NK-92 treated with Interleukin-12 subunit alpha and Interleukin-12 subunit beta, amount 100 ng/mL, for 24 hours (cell line): Measurements from ENCODE around the gene ERMARD.

ENCODE experiments used
- DNase-seq: peaks from one replicate; lab custom pipeline; 2025; lab: John Stamatoyannopoulos, UW

Gene ERMARD

GRCh38 chr6:169738204-169738975 lies 13.0 kb upstream of the ERMARD start:
- no peak for DNase-seq

- no peak for DNase-seq
These were observed 12.4 kb upstream of the ERMARD start for GRCh38 chr6:169738976-169739529.

GRCh38 chr6:169741344-169741743 lies 10.1 kb upstream of the ERMARD start:
- no peak for DNase-seq

GRCh38 chr6:169745405-169745804 lies 6.0 kb upstream of the ERMARD start:
- DNase-seq, result no peak

- no peak for DNase-seq
These were observed 4.9 kb upstream of the ERMARD start for GRCh38 chr6:169746556-169746955.

DNA sequence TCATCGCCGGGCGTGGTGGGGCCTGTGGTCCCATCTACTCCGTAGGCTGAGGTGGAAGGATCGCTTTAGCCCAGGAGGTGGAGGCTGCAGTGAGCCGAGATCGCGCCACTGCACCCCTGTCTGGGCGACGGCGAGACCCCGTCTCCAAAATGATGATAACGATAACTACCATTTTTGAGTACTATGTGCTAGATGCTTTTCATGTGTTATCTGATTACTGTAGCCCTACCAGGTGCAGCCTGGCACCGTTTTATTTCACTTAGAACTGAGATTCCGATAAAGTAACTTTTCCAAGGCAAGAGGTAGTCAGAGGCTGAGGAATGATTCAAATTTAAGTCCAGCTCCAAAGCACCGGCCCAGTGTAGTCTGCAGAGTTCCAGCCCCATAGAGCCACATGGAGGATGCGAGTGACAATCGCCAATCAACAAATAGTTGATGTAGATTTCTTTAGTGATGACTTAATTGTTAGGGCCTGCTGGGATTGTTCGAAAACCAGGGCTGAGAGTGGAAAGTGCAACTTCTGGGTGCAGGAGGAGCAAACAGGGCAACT lies 727 bp downstream of the ERMARD start:
- DNase-seq, result no peak

DNA sequence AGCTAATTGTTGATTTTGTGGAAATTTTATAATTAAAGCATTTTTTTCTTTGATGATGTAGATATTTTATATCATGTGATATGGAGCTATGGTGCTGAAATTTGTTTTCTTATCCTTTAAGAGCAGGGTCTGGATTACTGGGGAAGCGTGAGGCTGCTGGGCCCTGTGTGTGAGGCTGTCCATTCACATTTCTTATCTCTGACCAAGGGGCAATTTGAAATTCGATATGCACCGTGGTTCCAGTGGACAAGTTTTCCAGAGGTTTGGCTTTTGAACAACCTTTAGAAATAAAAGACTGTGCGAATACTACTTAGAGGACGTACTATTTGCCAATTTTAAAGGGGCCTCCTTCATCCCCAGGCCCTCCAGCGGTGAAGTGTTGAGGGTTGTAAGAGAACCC lies 3.7 kb downstream of the ERMARD start:
- no peak for DNase-seq

- DNase-seq, result no peak
These were observed 11.9 kb downstream of the ERMARD start for GRCh38 chr6:169763308-169763707.

DNA sequence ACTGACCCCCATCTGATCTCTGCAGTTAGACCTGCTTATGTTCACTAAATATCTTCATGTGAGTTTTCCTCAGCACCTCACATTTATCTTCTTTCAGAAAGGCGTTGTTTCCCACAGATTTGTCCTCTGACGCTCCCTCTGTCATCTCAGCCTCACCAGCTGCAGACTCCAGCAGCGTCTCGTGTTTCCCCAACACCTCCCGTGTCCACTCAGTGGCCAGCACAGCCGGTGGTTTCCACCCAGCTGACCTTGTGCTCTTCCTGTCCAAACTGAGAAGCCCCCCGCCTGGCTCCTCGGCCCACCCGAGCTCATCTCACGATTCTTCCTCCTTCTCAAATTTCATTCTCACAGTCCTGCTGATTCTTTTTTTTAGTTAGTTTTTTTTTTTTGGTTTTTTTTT lies 12.5 kb downstream of the ERMARD start:
- no peak for DNase-seq

- peak; percentile 26 for DNase-seq
These were observed 14.4 kb downstream of the ERMARD start for GRCh38 chr6:169765789-169766188.

DNA sequence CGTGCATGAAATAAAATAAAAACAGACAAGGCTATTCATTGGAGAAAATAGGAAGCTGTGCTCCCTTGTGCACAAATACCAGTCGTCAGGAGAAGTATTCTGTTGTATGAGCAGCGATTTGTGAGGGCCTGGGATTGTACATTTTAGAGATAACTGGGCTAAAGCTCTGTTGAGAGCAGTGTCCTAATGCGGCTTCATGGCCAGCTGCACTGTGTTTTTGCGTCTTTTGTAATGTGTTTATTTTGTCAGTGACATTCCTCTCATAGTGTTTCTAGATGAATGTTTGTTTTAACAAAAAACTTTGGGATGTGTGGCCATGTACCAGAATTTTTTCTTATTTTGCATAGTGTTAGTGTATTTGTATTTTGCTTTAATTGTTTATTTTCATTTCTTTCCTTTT lies 14.8 kb downstream of the ERMARD start:
- no peak for DNase-seq

DNA sequence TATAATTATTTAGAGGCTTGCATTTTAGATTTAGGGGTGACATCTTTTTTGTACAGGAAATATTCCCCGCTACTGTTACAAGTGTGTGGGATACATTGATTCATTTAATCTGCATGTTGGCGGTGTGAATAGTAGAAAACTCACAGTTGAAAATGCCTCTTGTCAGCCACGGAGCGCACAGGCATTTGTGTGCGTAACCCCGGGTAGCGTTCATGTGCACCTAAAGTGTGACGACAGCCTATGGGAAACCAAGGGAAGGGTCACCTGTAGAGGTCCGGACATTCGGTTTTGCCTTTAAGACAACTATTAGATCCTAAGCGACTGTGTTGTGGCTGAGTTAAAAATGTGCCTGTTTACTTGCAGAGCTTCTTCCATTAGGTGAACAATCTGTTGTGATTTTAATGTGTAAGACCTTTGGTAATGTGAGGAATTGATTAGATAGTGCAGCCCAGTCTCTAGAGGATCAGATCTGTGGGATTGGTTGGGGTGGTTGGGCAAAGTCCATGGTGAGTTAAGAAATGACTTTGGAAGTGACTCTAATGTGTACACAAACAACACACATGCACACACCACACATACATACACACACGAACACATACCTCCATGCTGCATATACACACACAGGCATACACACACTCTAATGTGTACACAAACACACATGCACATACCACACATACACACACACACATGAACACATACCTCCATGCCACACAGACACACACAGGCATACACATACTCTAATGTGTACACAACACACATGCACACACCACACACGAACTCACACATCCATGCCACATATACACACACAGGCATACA lies 15.7 kb downstream of the ERMARD start:
- no peak for DNase-seq

DNA sequence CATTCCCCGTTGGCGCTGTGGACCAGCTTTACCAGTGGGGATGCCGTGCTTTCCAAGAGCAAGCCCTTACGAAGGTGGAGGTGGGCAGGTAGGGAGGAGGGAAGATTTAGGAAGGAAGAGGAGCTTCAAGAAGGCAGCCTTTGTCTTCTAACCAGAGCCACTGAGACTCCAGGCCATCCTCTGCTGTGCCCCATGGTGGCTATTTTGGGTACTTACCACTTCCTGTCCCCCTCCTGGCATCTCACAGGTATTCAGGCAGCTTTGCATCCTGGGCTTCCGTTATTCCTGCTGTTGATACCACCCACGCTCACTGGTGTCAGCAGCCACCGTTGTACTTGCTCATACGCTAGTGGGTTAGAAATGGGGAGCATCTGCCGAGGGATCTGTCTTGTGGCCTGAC lies 22.9 kb downstream of the ERMARD start:
- no peak for DNase-seq

GRCh38 chr6:169775321-169775720 lies 23.9 kb downstream of the ERMARD start:
- DNase-seq, result no peak

DNA sequence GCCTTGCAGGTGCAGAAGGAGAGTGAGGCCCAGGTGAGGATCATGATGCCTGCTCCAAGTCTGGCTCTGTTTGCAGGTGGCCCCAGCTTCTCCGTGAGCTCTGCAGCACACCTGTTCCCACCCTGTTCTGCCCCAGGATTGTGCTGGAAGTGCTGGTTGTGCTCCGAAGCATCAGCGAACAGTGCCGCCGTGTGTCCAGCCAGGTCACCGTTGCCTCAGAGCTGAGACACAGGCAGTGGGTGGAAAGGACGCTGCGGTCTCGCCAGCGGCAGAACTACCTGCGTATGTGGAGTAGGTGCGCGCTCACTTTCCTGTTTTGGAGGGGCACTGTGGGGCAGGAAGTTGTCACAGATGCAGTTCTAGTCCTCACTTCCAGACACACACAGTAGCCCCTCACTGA lies 25.0 kb downstream of the ERMARD start:
- no peak for DNase-seq

DNA sequence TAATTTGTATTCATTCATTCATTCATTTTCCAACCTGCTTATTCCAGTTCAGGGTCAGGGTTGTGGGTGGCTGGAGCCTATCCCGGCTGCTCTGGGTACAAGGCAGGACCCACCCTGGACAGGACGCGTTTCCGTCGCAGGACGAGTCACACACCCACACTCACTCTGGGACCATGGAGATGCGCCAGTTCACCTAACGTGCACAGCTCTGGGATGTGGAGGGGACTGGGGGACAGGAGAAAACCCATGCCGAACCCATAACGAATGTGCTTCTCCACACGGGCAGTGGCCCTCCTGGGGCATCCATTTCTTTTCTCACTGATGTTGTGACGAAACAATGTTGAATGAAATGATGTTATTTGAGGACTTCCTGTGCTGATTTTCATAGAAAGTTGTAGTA lies 26.5 kb downstream of the ERMARD start:
- DNase-seq, result no peak

DNA sequence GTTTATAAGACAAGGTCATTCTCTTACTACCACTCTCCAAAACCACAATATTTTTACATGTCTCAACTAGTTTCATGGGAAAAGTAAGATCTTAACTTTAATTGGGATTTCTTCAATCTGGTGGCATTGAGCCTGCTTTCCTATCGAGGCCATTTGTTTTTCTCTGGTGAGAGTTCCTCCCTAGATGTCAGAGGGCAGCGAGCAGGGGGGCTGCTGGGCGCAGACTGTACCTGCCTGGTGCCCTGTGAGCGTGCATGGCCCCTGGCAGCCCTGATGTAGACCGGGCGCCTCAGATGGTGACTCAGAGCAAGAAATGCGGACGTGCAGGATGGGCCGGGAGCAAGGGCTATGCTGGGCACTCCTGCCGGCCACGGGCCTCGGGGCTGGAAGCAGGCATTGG lies 27.2 kb downstream of the ERMARD start:
- DNase-seq, result no peak

DNA sequence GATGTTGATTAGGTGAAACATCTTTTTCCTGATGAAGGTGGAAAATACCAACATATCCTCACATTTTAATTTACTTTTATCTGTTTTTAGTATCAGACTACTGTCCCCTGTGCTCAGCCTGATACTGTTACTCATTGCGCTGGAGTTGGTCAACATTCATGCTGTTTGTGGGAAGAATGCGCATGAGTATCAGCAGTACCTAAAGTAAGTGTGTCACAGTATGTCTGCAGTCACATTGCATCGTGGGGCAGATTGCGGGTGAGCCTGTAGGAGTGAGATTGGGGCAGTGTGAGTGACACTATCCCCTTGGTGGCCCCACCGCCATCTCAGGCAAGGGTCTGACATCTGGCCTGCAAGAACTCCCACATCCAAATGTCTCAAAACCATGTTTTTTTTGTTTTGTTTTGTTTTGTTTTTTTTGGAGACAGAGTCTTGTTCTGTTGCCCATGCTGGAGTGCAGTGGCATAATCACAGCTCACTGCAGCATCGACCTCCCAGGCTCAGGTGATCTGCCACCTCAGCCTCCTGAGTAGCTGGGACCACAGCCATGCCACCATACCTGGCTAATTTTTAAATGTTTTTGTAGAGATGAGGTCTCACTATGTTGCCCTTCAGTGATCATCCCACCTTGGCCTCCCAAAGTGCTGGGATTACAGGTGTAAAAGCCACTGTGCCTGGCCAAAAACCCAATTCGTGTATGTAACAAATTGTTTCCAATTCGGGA lies 27.8 kb downstream of the ERMARD start:
- DNase-seq, result no peak

DNA sequence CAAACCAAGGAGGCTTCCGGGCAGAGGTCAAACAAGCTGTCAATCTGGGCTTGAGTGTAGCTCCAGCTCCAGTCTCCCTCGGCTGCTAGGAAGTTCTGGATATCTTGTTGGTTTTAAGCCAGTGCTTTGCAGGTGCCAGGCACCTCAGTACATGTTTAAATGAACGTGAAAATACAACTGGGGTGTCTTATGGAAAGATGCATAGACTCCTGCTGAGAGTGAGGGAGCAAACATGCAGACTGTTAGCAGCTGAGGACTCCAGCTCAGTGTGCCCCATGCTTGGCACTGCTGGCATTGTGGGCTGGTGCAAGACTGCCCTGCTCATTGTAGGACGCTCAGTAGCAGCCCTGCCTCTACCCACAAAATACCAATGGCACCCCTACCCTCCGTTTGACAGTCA lies 28.5 kb downstream of the ERMARD start:
- no peak for DNase-seq

- no peak for DNase-seq
These were observed 29.2 kb downstream of the ERMARD start for GRCh38 chr6:169780571-169781091.

DNA sequence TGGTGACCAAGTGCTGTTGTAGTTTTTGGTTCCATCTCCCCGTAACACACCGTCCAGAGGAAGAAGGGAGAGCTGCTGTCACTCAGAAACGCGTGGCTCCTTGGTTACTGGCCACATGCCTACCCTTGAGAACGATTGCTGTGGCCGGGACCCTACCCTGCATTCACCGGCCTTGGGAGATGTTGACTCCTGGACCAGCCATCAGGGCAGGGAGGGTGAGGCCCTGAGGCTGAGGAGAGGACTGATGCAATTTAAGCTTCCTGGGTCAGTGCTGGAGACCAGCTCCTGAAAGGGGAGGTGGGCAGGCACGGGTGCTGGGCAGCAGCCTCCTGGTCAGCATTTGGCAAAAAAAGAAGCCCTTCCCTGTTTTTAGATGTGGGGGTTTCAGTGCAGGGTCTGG lies 31.5 kb downstream of the ERMARD start:
- DNase-seq, result no peak

DNA sequence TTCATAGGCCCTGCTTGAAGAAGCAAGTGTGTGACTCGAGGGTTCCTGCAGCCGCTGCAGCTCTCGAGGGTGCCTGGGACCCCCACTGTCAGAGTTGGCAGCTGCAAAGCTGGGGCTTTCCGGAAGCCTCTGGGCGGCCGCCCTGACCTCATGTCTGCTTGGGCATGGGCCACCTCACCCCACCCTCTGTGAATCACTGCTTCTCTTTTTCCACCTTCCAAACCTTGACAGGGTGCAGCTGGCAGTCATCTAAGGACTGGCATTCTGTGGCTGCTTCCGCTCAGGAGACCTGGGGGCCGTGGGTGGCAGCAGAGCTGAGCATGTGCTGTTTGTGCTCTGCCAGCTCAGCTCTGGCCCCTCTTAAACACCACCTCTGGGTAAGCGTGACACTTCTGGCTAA lies 32.0 kb downstream of the ERMARD start:
- no peak for DNase-seq
